Subcutaneous adipose tissue (tissue), 4 donors: ENCODE data around the gene GARIN5B. TPM values are rescaled to one million over a fixed set of nuclear protein-coding genes. Genes with fewer than 3 reads are reported as not detected.

ENCODE experiments used
- CTCF ChIP-seq: fragments of 450-650 bp; IDR thresholded peaks from one replicate; pipeline ENCODE4 v1.5.1; 2016; ENCODE audit warnings: low read depth, mild to moderate bottlenecking, control low read depth, antibody characterized with exemption, moderate library complexity
- total RNA-seq, 4 donors: library from RNA; depleted of rRNA; stranded (reverse); fragments of >200 nt; gene quantifications; one replicate each; pipeline ENCODE4 v1.1.0, GENCODE V29; 2016

The GARIN5B gene
- total RNA-seq, 4 donors from 2014 or later, result not detected

GRCh38 chr19:55362174-55362989, 678 bp downstream of the GARIN5B start:
- no peak for TF ChIP-seq CTCF

- no peak for TF ChIP-seq CTCF
These were observed 2.2 kb downstream of the GARIN5B start for GRCh38 chr19:55360902-55361301.

- TF ChIP-seq CTCF, result no peak
These were observed 3.8 kb downstream of the GARIN5B start for GRCh38 chr19:55358943-55359908.

- no peak for TF ChIP-seq CTCF
These were observed 4.6 kb downstream of the GARIN5B start for GRCh38 chr19:55358493-55358892.

GRCh38 chr19:55355213-55355821, 7.7 kb downstream of the GARIN5B start:
- no peak for TF ChIP-seq CTCF

GRCh38 chr19:55354698-55355212, 8.3 kb downstream of the GARIN5B start, which contains the start of gene COX6B2:
COX6B2 (minus strand) TSS chr19:55354719; CDS start chr19:55354521, 198 bp downstream.
- no peak for TF ChIP-seq CTCF
